ENCODE results near the gene TXNDC11. TPM values are rescaled to one million over a fixed set of nuclear protein-coding genes. Genes with fewer than 3 reads are reported as not detected.

The TXNDC11 gene
- total and polyA plus RNA-seq, 9 of the 15 experiments (the other 6 are each of a cell fraction or from before 2014, with no cell fraction given) = 0.66 to 32.6 (median 26.2) TPM

DNA sequence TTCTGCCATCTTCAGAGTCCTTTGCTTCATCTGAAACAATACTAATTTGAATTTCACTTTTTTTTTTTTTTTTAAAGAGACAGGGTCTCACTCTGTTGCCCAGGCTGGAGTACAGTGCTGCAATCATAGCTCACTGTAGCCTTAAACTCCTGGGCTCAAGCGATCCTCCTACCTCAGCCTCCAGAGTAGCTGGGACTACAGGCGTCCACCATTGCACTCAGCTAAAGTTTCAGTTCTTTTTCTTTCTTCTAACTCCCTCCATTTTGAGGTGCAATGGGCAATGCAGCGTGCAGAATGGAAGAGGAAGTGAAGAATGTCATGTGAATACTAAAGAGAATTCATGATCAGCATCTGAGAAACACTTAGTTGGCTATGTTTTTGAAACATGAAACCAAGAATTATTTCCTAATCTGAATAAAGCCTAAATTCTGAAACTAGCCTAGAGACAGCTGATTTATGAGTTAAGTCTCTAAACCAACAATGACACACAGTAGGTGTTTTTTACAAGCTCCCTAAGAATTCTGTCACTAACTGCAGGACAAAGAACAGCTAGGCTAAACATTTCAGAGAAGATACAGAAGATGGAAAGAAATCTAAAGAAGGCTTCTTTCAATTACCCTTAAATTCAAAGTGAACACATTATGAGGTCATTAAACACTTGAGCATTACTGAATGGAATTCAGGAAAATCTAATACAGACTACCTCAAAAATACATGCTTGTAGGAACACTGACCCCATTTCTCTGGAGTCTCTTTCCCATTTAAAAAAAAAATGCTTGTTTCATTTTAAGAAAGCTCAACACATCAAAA lies 53.4 kb downstream of the TXNDC11 start:
- Histone ChIP-seq H4K20me1 (replicated peaks; ENCODE audit: control insufficient read depth, insufficient read depth, low read length) (no peaks in the 10 kb centered on the region), H3K9me1 (ENCODE audit: control insufficient read depth, insufficient read depth, low read length) (no peaks in the 10 kb centered on the region), H3K4me3 (no peak overlapping the region), H3K36me3 (ENCODE audit: control insufficient read depth, insufficient read depth, low read length) (peaks cover 83% of the 10 kb centered on the region), H3K4me2 (ENCODE audit: insufficient read depth, low read length) (no peak overlapping the region), H3K27ac (ENCODE audit: extremely low read depth, low read depth, low read length) (no peak overlapping the region), H3K79me2 (ENCODE audit: control insufficient read depth, insufficient read depth, low read length) (no peaks in the 10 kb centered on the region; the same call in 2 of the 3 replicates), H3K9me3 (replicated peaks; ENCODE audit: control insufficient read depth, insufficient read depth, low read depth, low read length) (no peaks in the 10 kb centered on the region), H3K27me3 (ENCODE audit: control insufficient read depth in 2 of 2, insufficient read depth in 2 of 2, low read length in 2 of 2) (no peaks in the 10 kb centered on the region), H2AFZ (ENCODE audit: low read depth, low read length) (no peak overlapping the region), H3K9ac (ENCODE audit: insufficient read depth in 1 of 2, low read depth in 2 of 2, low read length in 2 of 2) (no peak overlapping the region), H3K4me1 (replicated peaks in 1 of 2; ENCODE audit: control insufficient read depth in 2 of 2, insufficient read depth in 2 of 2, low read length in 2 of 2) (no peaks in the 10 kb centered on the region)
- no TSS peak for BruUV-seq (replicated peaks)
- ATAC-seq (no peak), FAIRE-seq (no peak), DNase-seq (ENCODE audit: extremely low read depth in 1 of 4, low spot score in 3 of 4) (no peak)
- in situ Hi-C loops (cut with MboI) = no loop called here
- 97% methylated on average over 3 of the region's 3 CpGs for WGBS (ENCODE audit: insufficient coverage, low coverage, missing lambda C conversion rate)
- ChIA-PET CTCF (ENCODE audit: low intra/inter-chr PET ratio) (no interaction called here), POLR2A (interaction anchor here (1.6 to 2.0 kb wide), 2 partner anchors 11 to 19 kb away, joined by 5 to 9 read pairs; no protein-coding TSS in a partner anchor)
- intact Hi-C loops (cut with micrococcal nuclease) = no loop called here
- TF ChIP-seq ZKSCAN1 (IDR thresholded peaks at IDR 0.05; ENCODE audit: low read depth, low read length) (0 out of 2 replicates have a peak, but pooled peaks have one; percentile 49), ZNF23 (CRISPR knock-in tag; IDR thresholded peaks at IDR 0.05) (no peak), DLX4 (CRISPR knock-in tag; IDR thresholded peaks at IDR 0.05) (no peak), IFI16 (CRISPR knock-in tag; IDR thresholded peaks at IDR 0.05) (no peak), ZNF551 (CRISPR knock-in tag; IDR thresholded peaks at IDR 0.05) (no peak), XRCC4 (IDR thresholded peaks at IDR 0.05; ENCODE audit: extremely low read depth, insufficient read depth, insufficient read length) (no peak), HDAC6 (IDR thresholded peaks at IDR 0.05; ENCODE audit: low read depth, low read length) (no peak), ZNF280A (IDR thresholded peaks at IDR 0.05; ENCODE audit: low read depth, partially characterized antibody) (no peak), CBX2 (IDR thresholded peaks at IDR 0.05; ENCODE audit: insufficient read depth, low read length, poor library complexity, severe bottlenecking) (no peak), YY1 (IDR thresholded peaks at IDR 0.05; ENCODE audit: borderline replicate concordance in 1 of 3, control insufficient read depth in 1 of 3, extremely low read depth in 1 of 3, insufficient read depth in 3 of 3, insufficient read length in 1 of 3, insufficient replicate concordance in 2 of 3, low read depth in 1 of 3, low read length in 2 of 3) (peak in 1 of 3 experiments; percentile 44), ADNP (tag; IDR thresholded peaks at IDR 0.05) (no peak), ZNF121 (CRISPR knock-in tag; conservative IDR thresholded peaks at IDR 0.05) (peak; percentile 64; the same call in 1 of the 2 replicates), SP2 (IDR thresholded peaks at IDR 0.05; ENCODE audit: extremely low read depth, low read depth, low read length, poor library complexity, severe bottlenecking) (no peak), ZNF41 (CRISPR knock-in tag; conservative IDR thresholded peaks at IDR 0.05) (no peak)
- TF ChIP-seq, protein P1, sequence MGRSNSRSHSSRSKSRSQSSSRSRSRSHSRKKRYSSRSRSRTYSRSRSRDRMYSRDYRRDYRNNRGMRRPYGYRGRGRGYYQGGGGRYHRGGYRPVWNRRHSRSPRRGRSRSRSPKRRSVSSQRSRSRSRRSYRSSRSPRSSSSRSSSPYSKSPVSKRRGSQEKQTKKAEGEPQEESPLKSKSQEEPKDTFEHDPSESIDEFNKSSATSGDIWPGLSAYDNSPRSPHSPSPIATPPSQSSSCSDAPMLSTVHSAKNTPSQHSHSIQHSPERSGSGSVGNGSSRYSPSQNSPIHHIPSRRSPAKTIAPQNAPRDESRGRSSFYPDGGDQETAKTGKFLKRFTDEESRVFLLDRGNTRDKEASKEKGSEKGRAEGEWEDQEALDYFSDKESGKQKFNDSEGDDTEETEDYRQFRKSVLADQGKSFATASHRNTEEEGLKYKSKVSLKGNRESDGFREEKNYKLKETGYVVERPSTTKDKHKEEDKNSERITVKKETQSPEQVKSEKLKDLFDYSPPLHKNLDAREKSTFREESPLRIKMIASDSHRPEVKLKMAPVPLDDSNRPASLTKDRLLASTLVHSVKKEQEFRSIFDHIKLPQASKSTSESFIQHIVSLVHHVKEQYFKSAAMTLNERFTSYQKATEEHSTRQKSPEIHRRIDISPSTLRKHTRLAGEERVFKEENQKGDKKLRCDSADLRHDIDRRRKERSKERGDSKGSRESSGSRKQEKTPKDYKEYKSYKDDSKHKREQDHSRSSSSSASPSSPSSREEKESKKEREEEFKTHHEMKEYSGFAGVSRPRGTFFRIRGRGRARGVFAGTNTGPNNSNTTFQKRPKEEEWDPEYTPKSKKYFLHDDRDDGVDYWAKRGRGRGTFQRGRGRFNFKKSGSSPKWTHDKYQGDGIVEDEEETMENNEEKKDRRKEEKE (IDR thresholded peaks at IDR 0.05; ENCODE audit: borderline replicate concordance in 1 of 2, control insufficient read depth in 1 of 2, low read depth in 2 of 2, low read length in 1 of 2) = no peak
